NAMALWA (cell line): ENCODE results near the gene CHCHD6.
A peak's percentile ranks its signal among the peaks of the same experiment; 100 is the strongest.

Source experiments
- DNase-seq: peaks from one replicate; pipeline ENCODE4 v3.0.0-alpha.2; 2015; ENCODE audit warnings: low spot score

The CHCHD6 gene

GRCh38 chr3:126703512-126704493, at the start of gene CHCHD6:
TSS of gene CHCHD6 (plus strand) at chr3:126704240. CDS start at chr3:126704313, 73 bp downstream.
- DNase-seq: peak; percentile 98

GRCh38 chr3:126654571-126655383, 49.3 kb upstream of the CHCHD6 start, which contains the start of gene TXNRD3:
TSS of gene TXNRD3 (minus strand) at chr3:126655124.
- no peak for DNase-seq

- no peak for DNase-seq
Observed at GRCh38 chr3:126655887-126656286, 48.2 kb upstream of the CHCHD6 start.

- no peak for DNase-seq
Observed at GRCh38 chr3:126656371-126657134, 47.5 kb upstream of the CHCHD6 start.

- no peak for DNase-seq
Observed at GRCh38 chr3:126657901-126658300, 46.1 kb upstream of the CHCHD6 start.

- no peak for DNase-seq
Observed at GRCh38 chr3:126658584-126658983, 45.5 kb upstream of the CHCHD6 start.

- DNase-seq: no peak
Observed at GRCh38 chr3:126659915-126660886, 43.8 kb upstream of the CHCHD6 start.

- no peak for DNase-seq
Observed at GRCh38 chr3:126661532-126662364, 42.3 kb upstream of the CHCHD6 start.

- no peak for DNase-seq
Observed at GRCh38 chr3:126663257-126663656, 40.8 kb upstream of the CHCHD6 start.

GRCh38 chr3:126663750-126664149, 40.3 kb upstream of the CHCHD6 start:
- DNase-seq: no peak

- DNase-seq: no peak
Observed at GRCh38 chr3:126664591-126665214, 39.3 kb upstream of the CHCHD6 start.

GRCh38 chr3:126665221-126665936, 38.7 kb upstream of the CHCHD6 start:
- no peak for DNase-seq

GRCh38 chr3:126665959-126666657, 37.9 kb upstream of the CHCHD6 start:
- DNase-seq: no peak

- DNase-seq: no peak
Observed at GRCh38 chr3:126666658-126667528, 37.1 kb upstream of the CHCHD6 start.

- DNase-seq: no peak
Observed at GRCh38 chr3:126667631-126668449, 36.2 kb upstream of the CHCHD6 start.
